ENCODE measurements around the gene ANKRD13C. TPM values are rescaled to one million over a fixed set of nuclear protein-coding genes. Genes with fewer than 3 reads are reported as not detected.

The ANKRD13C gene
- total RNA-seq, 1 donor from 2014 or later, result 30.2 TPM

GRCh38 chr1:70221238-70222121, 133.0 kb downstream of the ANKRD13C start, which contains the start of gene SRSF11:
Gene SRSF11, plus strand, starts transcription at chr1:70221380. Its CDS starts 257 bp downstream, at chr1:70221637.
- peak; percentile 80 to 97 for DNase-seq (ENCODE audit: low spot score in 2 of 2)
- intact Hi-C loops (cut with DNase I), result loop anchor here (1.0 to 5.0 kb wide), 4 partner anchors 16 to 861 kb away; partner anchors contain the start of genes ANKRD13C, CTH, LRRC40 and ZRANB2
- Histone ChIP-seq H3K4me3 (peak within 1 kb of the TSS; percentile 69 to 88), H3K27me3 (no peaks in the 10 kb centered on the region), H3K9me3 (no peaks in the 10 kb centered on the region), H3K27ac (peak within 1 kb of the TSS; percentile 95 to 98), H3K36me3 (peaks cover 0 to 9% of the 10 kb centered on the region in 2 donors), H3K4me1 (peaks cover 9 to 24% of the 10 kb centered on the region in 2 donors)
- TF ChIP-seq CTCF (IDR thresholded peaks at IDR 0.05), result no peak

- Histone ChIP-seq H3K27me3 (no peaks in the 10 kb centered on the region), H3K27ac (peak overlapping the region; percentile 95 to 98), H3K36me3 (peaks cover 0 to 10% of the 10 kb centered on the region in 2 donors), H3K9me3 (no peaks in the 10 kb centered on the region), H3K4me3 (peak overlapping the region; percentile 69 to 88), H3K4me1 (peaks cover 9 to 23% of the 10 kb centered on the region in 2 donors)
- no peak for TF ChIP-seq CTCF (IDR thresholded peaks at IDR 0.05)
- intact Hi-C loops (cut with DNase I), result loop anchor here (1.0 to 5.0 kb wide), 4 partner anchors 15 to 862 kb away; partner anchors contain the start of genes ANKRD13C, CTH, LRRC40 and ZRANB2
- no peak for DNase-seq (ENCODE audit: low spot score in 2 of 2)
Measured at GRCh38 chr1:70220517-70221237, 133.8 kb downstream of the ANKRD13C start.

GRCh38 chr1:70220015-70220414, 134.5 kb downstream of the ANKRD13C start:
- Histone ChIP-seq H3K4me1 (peaks cover 9 to 22% of the 10 kb centered on the region in 2 donors), H3K27ac (no peak overlapping the region)
- no peak for DNase-seq (ENCODE audit: low spot score in 2 of 2)

GRCh38 chr1:70211541-70211940, 143.0 kb downstream of the ANKRD13C start:
- Histone ChIP-seq H3K27me3 (no peaks in the 10 kb centered on the region), H3K4me3 (no peak overlapping the region), H3K36me3 (peaks cover 0 to 28% of the 10 kb centered on the region in 2 donors), H3K4me1 (peaks cover 0 to 19% of the 10 kb centered on the region in 2 donors), H3K9me3 (no peaks in the 10 kb centered on the region), H3K27ac (no peak overlapping the region)
- no peak for TF ChIP-seq CTCF (IDR thresholded peaks at IDR 0.05)
- intact Hi-C loops (cut with DNase I), result no loop called here
- DNase-seq (ENCODE audit: low spot score in 2 of 2), result no peak

More at GRCh38 chr1:70220015-70220414, 134.5 kb downstream of the ANKRD13C start:
- no peak overlapping the region for H3K4me3 ChIP-seq
- H3K9me3 ChIP-seq, result no peaks in the 10 kb centered on the region
- peaks cover 0 to 17% of the 10 kb centered on the region in 2 donors for H3K36me3 ChIP-seq
- intact Hi-C loops (cut with DNase I), result loop anchor here (5.0 kb wide), 2 partner anchors 192 to 862 kb away; partner anchors contain the start of genes CTH and ZRANB2
- H3K27me3 ChIP-seq, result no peaks in the 10 kb centered on the region
- no peak for TF ChIP-seq CTCF (IDR thresholded peaks at IDR 0.05)

GRCh38 chr1:70210820-70211219, 143.7 kb downstream of the ANKRD13C start:
- Histone ChIP-seq H3K9me3 (no peaks in the 10 kb centered on the region), H3K27ac (no peak overlapping the region), H3K36me3 (peaks cover 0 to 28% of the 10 kb centered on the region in 2 donors), H3K4me1 (peaks cover 0 to 22% of the 10 kb centered on the region in 2 donors), H3K27me3 (no peaks in the 10 kb centered on the region), H3K4me3 (no peak overlapping the region)
- no peak for DNase-seq (ENCODE audit: low spot score in 2 of 2)
- TF ChIP-seq CTCF (IDR thresholded peaks at IDR 0.05), result no peak
- intact Hi-C loops (cut with DNase I), result no loop called here
